GM19099 (cell line): Measurements from ENCODE around the gene EIF2B4.
A peak's percentile ranks its signal among the peaks of the same experiment; 100 is the strongest.

Experiments used
- POLR2A ChIP-seq: IDR thresholded peaks from 3 replicates; pipeline ENCODE4 v1.6.1; 2011; ENCODE audit warnings: low read depth; ENCODE audit not compliant: insufficient read length; ENCODE audit errors: extremely low read depth

EIF2B4 gene

GRCh38 chr2:27363933-27364332, 6.2 kb downstream of the EIF2B4 start:
- TF ChIP-seq POLR2A: no peak

DNA sequence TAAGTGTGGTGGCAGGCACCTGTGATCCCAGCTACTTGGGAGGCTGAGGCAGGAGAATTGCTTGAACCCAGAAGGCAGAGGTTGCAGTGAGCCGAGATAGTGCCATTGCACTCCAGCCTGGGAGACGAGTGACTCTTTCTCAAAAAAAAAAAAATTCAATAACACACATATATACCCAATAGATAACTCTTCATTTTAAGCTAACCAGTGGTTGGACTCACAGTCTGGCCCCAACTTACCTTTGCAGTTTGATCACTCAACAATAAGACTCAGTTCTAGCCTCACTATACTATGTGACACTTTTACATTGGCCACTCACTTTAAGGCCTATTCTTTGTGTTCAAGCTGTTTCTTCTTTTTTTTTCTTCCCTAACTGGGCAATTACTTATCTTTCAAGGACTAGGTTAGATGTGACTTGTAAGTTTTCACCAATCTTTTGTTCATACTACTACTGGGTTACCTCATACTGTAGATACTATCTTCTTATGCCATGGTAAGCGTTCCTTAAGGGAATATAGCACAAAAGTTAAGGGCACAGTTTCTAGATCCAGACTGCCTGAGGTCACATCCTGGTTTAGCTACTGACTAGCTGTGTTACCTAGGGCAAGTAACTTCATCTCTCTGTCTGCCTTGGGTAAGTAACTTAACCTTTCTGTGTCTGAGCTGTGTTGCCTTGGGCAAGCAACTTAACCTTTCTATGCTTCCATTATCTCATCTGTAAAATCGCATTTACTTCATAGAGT, 7.3 kb downstream of the EIF2B4 start:
- TF ChIP-seq POLR2A: no peak

- TF ChIP-seq POLR2A: peak; percentile 75
Observed at GRCh38 chr2:27356382-27357181, 13.6 kb downstream of the EIF2B4 start, which contains the start of gene GTF3C2. GTF3C2 (minus strand) TSS chr2:27356764; CDS start chr2:27343554, 13,210 bp downstream.

- TF ChIP-seq POLR2A: no peak
Observed at GRCh38 chr2:27356056-27356381, 14.1 kb downstream of the EIF2B4 start.

DNA sequence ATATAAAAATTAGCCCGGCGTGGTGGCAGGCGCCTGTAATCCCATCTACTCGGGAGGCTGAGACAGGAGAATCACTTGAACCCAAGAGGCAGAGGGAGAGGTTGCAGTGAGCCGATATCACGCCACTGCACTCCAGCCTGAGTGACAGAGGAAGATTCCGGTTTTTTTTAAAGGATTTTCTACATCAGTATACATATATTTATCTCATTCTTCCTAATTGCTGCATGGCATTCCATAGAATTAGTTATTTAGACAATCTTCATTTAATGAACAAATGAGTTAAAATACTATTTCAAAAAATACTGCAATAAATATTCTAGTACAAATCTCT, 15.6 kb downstream of the EIF2B4 start:
- TF ChIP-seq POLR2A: no peak

DNA sequence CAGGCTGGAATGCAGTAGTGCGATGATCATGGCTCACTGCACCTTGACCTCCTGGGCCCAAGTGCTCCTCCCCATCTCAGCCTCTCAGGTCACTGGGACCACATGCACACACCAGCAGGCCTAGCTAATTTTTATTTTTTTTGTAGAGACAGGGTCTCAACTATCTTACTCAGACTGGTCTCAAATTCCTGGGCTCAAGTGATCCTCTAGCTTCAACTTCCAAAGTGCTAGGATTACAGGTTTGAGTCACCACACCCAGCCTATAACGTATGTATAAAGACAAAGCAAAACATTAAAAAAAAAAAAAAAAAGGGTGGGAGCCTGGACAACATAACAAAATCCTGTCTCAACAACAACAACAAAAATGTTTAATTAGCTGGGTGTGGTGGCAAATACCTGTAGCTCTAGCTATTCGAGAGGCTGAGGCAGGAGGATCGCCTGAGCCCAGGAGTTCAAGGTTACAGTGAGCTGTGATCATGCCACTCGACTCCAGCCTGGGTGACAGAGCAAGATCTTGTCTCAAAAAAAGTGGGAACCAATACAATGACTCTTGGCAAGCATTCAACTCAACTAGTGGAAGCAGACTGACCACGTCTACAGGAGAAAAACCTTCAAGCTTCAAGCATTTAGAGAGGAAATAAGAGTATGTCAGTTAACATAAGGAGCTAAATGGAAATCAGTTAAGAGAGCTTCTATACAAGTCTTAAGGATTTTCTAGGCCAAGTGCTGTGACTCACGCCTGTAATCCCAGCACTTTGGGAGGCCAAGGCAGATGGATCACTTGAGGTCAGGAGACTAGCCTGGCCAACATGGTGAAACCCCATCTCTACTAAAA, 16.2 kb downstream of the EIF2B4 start:
- no peak for TF ChIP-seq POLR2A

GRCh38 chr2:27351802-27352598, 18.1 kb downstream of the EIF2B4 start:
- TF ChIP-seq POLR2A: no peak

DNA sequence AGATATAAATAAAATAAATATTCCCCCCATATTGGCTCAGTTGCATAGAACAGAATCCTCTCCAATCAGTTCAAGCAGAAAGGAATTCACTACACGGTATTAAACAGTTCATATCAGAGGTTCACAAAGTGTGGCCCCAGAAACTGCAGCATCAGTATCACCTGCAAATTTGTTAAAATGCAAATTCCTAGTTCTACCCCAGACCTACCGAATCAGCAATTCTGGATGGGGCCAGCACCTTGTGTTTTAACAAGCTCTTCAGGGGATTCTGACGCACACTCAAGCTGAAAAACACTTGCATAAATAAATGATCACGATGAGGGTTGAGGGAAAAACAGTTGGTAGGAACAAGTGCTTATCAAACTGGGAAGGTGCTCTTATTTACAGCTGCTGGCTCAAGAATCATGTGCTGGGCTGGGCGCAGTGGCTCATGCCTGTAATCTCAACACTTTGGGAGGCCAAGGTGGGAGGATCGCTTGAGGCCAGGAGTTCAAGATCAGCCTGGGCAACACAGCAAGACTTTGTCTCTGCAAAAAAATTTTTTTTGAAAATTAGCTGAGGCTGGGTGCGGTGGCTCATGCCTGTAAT, 19.9 kb downstream of the EIF2B4 start:
- TF ChIP-seq POLR2A: no peak

DNA sequence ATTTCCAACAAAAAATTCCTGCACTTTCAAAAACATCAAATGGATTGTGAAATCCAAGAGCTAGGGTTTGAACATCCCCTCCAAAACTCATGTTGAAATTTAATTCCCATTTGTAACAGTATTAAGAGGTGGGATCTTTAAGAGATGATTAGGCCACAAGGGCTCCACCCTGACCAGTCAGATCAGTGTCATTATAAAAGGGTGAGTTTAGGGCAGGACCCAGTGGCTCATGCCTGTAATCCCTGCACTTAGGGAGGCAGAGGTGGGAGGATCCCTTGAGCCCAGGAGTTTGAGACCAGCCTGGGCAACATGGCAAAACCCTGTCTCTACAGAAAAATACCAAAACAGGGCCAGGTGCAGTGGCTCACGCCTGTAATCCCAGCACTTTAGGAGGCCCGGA, 22.5 kb downstream of the EIF2B4 start:
- no peak for TF ChIP-seq POLR2A

- no peak for TF ChIP-seq POLR2A
Observed at GRCh38 chr2:27336173-27336572, 34.0 kb downstream of the EIF2B4 start.

- TF ChIP-seq POLR2A: no peak
Observed at GRCh38 chr2:27335311-27335710, 34.8 kb downstream of the EIF2B4 start.

- TF ChIP-seq POLR2A: no peak
Observed at GRCh38 chr2:27324720-27325119, 45.4 kb downstream of the EIF2B4 start.

GRCh38 chr2:27323596-27324285, 46.4 kb downstream of the EIF2B4 start:
- no peak for TF ChIP-seq POLR2A
